Mononuclear cell (primary cell): ENCODE results near the gene MYO5B. TPM values are rescaled to one million over a fixed set of nuclear protein-coding genes. Genes with fewer than 3 reads are reported as not detected.

ENCODE experiments used
- H3K27me3 ChIP-seq: 2 replicates; pipeline ENCODE4 v1.6.0; 2011; ENCODE audit warnings: low read length, control low read depth; ENCODE audit not compliant: insufficient read depth
- H3K4me1 ChIP-seq: 2 replicates; pipeline ENCODE4 v1.5.1; 2011; ENCODE audit warnings: mild to moderate bottlenecking, low read length, control low read depth; ENCODE audit not compliant: insufficient read depth
- H3K4me3 ChIP-seq: 2 replicates; pipeline ENCODE4 v1.5.1; 2011; ENCODE audit warnings: mild to moderate bottlenecking, low read length, moderate library complexity
- H3K9me3 ChIP-seq: 2 replicates; pipeline ENCODE4 v1.5.1; 2011; ENCODE audit warnings: low read depth, mild to moderate bottlenecking, control low read depth, low read length
- total RNA-seq: library from RNA; depleted of rRNA; stranded (reverse); fragments of >200 nt; gene quantifications from one replicate; pipeline ENCODE4 v1.2.3, GENCODE V29; 2012

Gene MYO5B
- total RNA-seq, 1 donor, result under 0.01 TPM

GRCh38 chr18:50195689-50196088, 742 bp upstream of the MYO5B start:
- Histone ChIP-seq H3K9me3 (no peaks in the 10 kb centered on the region), H3K4me1 (peaks cover 8% of the 10 kb centered on the region), H3K4me3 (no peak overlapping the region), H3K27me3 (peaks cover 79% of the 10 kb centered on the region)

GRCh38 chr18:50193796-50194630, 934 bp downstream of the MYO5B start:
- peaks cover 73% of the 10 kb centered on the region for H3K27me3 ChIP-seq

GRCh38 chr18:50192995-50193795, 1.8 kb downstream of the MYO5B start:
- Histone ChIP-seq H3K9me3 (no peaks in the 10 kb centered on the region), H3K4me1 (peaks cover 8% of the 10 kb centered on the region), H3K4me3 (no peak overlapping the region), H3K27me3 (peaks cover 67% of the 10 kb centered on the region)

More at GRCh38 chr18:50193796-50194630, 934 bp downstream of the MYO5B start:
- Histone ChIP-seq H3K9me3 (no peaks in the 10 kb centered on the region), H3K4me3 (no peak overlapping the region), H3K4me1 (peaks cover 8% of the 10 kb centered on the region)

DNA sequence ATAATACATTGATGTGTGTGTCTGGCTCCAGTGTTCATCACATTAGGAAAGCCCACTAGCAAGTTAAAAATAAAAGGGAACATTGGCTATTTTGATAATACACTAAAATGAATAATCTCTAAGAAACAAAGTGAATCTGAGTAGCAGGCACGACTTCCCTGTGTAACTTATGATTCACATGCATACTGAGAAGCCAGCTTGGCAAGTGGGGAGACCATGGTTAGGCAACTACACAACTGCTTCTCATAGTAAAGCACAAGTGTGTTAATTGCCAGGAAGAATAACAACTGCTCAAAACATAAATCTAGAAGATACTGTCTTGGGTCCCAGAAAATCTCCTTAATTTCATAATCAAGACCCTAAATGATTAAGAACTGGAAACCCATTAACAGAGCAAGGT, 4.0 kb downstream of the MYO5B start:
- Histone ChIP-seq H3K4me1 (peaks cover 8% of the 10 kb centered on the region), H3K27me3 (peaks cover 53% of the 10 kb centered on the region), H3K9me3 (no peaks in the 10 kb centered on the region)

GRCh38 chr18:50190236-50190635, 4.7 kb downstream of the MYO5B start:
- H3K4me3 ChIP-seq, result no peak overlapping the region
- H3K4me1 ChIP-seq, result peaks cover 8% of the 10 kb centered on the region
- peaks cover 47% of the 10 kb centered on the region for H3K27me3 ChIP-seq
- H3K9me3 ChIP-seq, result no peaks in the 10 kb centered on the region

More for the DNA sequence above, 4.0 kb downstream of the MYO5B start:
- H3K4me3 ChIP-seq, result no peak overlapping the region

GRCh38 chr18:50189160-50189559, 5.8 kb downstream of the MYO5B start:
- Histone ChIP-seq H3K4me3 (no peak overlapping the region), H3K27me3 (peaks cover 45% of the 10 kb centered on the region), H3K9me3 (no peaks in the 10 kb centered on the region), H3K4me1 (peaks cover 2% of the 10 kb centered on the region)

GRCh38 chr18:50188652-50189051, 6.3 kb downstream of the MYO5B start:
- no peaks in the 10 kb centered on the region for H3K4me1 ChIP-seq
- H3K4me3 ChIP-seq, result no peak overlapping the region
- no peaks in the 10 kb centered on the region for H3K9me3 ChIP-seq
- H3K27me3 ChIP-seq, result peaks cover 40% of the 10 kb centered on the region

DNA sequence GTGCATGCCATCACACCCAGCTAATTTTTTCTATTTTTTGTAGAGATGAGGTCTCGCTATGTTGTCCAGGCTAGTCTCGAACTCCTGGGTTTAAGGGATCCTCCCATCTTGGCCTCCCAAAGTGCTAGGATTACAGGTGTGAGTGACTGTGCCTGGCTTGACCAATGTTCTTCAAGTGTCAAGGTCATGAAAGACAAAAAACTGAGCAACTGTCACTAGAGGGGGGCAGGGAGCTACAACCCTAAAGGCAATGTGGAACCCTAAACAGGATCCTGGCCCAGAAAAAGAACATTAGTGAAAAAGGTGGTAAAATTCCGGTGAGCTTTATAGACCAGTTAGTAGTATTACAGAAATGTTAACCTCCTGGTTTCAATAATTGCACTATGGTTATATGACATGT, 7.3 kb downstream of the MYO5B start:
- Histone ChIP-seq H3K4me3 (no peak overlapping the region), H3K27me3 (peaks cover 30% of the 10 kb centered on the region), H3K4me1 (no peaks in the 10 kb centered on the region), H3K9me3 (no peaks in the 10 kb centered on the region)

- Histone ChIP-seq H3K9me3 (no peaks in the 10 kb centered on the region), H3K27me3 (peaks cover 18% of the 10 kb centered on the region), H3K4me3 (no peak overlapping the region), H3K4me1 (no peaks in the 10 kb centered on the region)
Observed at GRCh38 chr18:50186385-50186784, 8.6 kb downstream of the MYO5B start.

DNA sequence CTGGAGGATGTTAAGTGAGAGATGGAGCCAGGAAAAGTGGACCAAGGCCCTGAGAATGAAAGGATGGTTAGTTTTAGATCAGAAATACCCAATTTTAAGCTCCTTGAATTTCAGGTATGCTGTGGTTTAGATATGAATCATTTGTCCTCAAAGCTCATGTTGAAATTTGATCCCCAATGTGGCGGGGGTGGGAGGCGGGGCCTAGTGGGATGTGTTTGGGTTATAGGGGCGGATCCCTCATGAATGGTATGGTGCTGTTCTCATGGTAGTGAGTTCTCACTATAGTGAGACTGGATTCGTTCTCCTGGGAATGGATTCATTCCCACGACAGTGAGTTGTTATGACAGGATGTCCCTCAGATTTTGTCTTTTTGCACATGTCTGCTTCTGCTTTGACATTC, 11.4 kb downstream of the MYO5B start:
- H3K9me3 ChIP-seq, result no peaks in the 10 kb centered on the region
- peaks cover 6% of the 10 kb centered on the region for H3K27me3 ChIP-seq
- no peaks in the 10 kb centered on the region for H3K4me1 ChIP-seq
- no peak overlapping the region for H3K4me3 ChIP-seq

DNA sequence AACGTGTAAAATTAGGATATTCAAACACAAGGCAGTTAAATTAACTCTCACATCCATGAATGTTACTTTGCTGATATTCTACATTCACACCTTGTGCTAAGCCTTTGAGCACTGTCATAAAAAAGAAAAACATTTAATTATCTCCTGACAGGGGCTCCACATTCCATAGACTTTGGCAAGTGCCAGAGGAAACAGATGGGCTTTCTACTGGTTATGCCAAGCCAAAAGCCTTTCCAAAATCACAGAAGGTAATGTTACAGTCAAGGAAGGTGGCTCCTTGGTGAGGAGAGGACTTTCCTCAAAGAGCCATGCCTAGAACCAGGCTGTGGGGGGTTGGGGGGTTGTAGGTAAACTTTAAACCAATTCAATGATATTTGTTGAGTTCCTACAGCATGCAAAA, 12.4 kb downstream of the MYO5B start:
- Histone ChIP-seq H3K27me3 (peaks cover 7% of the 10 kb centered on the region), H3K4me3 (no peak overlapping the region), H3K9me3 (no peaks in the 10 kb centered on the region), H3K4me1 (no peaks in the 10 kb centered on the region)

- Histone ChIP-seq H3K9me3 (no peaks in the 10 kb centered on the region), H3K27me3 (peaks cover 7% of the 10 kb centered on the region)
Observed at GRCh38 chr18:50181590-50181989, 13.4 kb downstream of the MYO5B start.

DNA sequence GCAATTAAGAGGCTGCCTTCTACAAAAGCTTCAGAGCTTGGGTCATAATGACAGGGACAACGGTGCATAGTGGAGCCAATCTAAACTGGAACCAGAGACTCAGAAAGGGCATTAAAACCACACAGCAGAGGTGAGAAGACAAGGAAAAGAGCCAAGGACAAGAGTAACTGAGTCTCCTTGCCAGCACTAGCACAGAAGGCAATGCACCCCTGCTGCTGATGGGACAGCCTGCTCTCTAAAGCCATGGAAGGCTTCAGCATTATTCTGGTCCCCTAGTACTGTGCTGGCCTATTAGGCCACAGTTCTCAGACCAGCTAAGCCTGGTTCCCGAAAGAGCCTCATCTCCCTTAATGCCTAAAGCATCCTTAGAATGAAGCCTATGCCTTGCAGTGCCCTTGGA, 15.5 kb downstream of the MYO5B start:
- no peak overlapping the region for H3K4me3 ChIP-seq
- no peaks in the 10 kb centered on the region for H3K4me1 ChIP-seq
- peaks cover 7% of the 10 kb centered on the region for H3K27me3 ChIP-seq
- no peaks in the 10 kb centered on the region for H3K9me3 ChIP-seq

More at GRCh38 chr18:50181590-50181989, 13.4 kb downstream of the MYO5B start:
- no peak overlapping the region for H3K4me3 ChIP-seq
- H3K4me1 ChIP-seq, result no peaks in the 10 kb centered on the region

DNA sequence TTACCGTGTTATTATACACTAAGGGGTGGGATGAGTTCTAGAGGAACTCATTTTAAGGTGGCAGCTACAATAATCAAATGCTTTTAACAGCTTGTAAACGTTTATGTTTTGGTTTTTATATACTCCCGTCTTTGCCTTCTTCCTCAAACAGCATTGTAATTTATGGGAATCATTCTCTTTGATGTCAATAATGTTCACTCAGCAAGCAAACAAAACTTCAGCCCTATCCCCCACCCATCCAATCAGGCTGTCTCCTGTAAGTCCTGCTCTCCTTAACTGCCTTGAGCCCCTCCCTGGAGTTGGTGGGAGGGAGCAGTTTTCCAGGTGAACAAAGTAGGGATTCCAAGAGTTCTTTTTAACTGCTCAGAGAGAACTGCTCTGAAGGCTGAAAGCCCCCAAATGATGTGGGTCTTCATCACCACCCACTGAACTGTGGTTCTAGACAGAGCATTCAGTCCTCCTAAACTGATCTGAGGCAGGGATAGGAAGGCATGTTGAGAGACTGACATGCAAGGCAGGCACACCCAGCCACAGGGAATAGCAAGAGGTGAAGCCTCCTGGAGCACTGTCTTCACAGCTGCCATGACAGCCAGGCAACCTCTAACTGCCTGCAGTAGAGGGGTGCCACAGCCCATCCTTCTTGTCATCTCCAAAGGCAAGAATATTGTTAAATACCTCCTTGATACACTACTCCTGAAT, 17.5 kb downstream of the MYO5B start:
- Histone ChIP-seq H3K4me3 (no peak overlapping the region), H3K27me3 (peaks cover 4% of the 10 kb centered on the region), H3K9me3 (no peaks in the 10 kb centered on the region), H3K4me1 (no peaks in the 10 kb centered on the region)

- Histone ChIP-seq H3K4me1 (no peaks in the 10 kb centered on the region), H3K4me3 (no peak overlapping the region), H3K9me3 (no peaks in the 10 kb centered on the region), H3K27me3 (peaks cover 2% of the 10 kb centered on the region)
Observed at GRCh38 chr18:50172367-50172766, 22.6 kb downstream of the MYO5B start.
